GM21723 (cell line): Measurements from ENCODE around the gene CDK2.
A peak's percentile ranks its signal among the peaks of the same experiment; 100 is the strongest.

Experiments used
- ATAC-seq: cut with Tn5 transposase; IDR thresholded peaks from one replicate; pipeline ENCODE4 v1.9.1; 2021; ENCODE audit warnings: mild to moderate bottlenecking, moderate library complexity; ENCODE audit not compliant: unreplicated experiment

CDK2 gene

GRCh38 chr12:56007564-56008559, 41.2 kb downstream of the CDK2 start:
- peak; percentile 50 for ATAC-seq

GRCh38 chr12:56010111-56010570, 43.5 kb downstream of the CDK2 start:
- ATAC-seq, result no peak

DNA sequence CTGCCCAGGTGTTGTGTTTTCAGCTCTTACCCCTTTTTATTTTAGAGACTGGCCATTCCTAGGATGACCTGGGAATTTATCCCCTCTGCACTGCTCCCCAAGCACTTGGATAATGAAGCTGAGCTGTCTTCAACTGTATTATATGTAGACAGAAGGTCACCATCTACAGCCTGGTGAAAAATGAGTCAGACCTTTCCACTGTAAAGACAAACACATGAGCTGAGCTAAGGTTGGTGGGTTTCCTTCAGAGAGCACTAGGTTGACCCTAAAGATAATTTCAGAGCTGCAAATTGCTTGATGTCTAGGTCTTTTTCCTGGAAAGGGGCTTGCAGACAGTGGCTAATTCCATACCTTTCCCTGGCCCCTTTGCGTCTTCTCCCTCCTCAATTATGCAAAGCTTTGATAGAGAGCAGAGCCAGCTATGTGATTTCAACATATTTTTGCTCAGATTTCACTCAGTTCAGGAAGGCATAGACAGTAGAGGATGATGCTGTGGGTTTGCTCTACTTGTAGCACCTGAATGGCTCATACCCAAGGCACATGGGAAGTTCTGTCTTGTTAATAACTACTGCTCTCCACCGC, 45.0 kb downstream of the CDK2 start:
- ATAC-seq, result no peak

- no peak for ATAC-seq
Observed at GRCh38 chr12:56013482-56013881, 46.9 kb downstream of the CDK2 start.

DNA sequence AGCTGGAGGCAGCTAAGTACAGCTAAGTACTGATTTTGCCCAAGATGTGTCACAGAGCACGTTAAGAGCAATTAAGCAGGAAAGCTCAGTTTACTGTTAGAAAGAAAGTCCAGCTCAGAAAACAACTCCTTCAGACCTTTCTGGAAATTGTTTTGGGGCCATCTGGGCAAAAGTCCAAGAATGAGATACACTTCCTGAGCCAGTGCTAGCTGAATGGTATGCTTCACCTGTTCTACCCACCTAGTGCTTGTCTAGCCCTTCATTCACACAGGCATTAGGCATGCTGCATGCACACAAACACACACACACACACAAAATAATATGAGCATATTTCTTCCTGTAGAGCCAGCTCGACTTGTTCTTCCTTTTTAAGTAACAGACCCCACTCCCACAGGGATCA, 47.6 kb downstream of the CDK2 start:
- ATAC-seq, result no peak

DNA sequence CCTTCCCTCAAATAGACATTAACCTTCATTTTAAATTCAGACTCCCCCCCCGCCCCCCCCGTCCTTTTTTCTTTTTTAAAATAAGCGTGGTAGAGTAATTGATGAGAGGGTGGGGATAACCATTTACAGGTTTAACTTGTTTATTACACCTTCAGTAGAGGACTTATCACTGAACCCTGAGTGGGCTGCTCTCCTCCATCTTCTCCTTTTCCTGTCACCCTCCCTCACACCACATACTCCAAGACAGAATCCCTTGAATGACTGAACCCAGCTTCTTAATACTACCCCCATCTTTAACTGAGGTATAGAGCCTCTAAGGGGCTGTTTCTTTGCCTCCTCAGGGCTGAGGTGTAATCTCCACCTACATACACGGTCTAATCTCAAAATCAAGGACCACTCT, 50.6 kb downstream of the CDK2 start:
- no peak for ATAC-seq

GRCh38 chr12:56018356-56018755, 51.7 kb downstream of the CDK2 start:
- no peak for ATAC-seq

DNA sequence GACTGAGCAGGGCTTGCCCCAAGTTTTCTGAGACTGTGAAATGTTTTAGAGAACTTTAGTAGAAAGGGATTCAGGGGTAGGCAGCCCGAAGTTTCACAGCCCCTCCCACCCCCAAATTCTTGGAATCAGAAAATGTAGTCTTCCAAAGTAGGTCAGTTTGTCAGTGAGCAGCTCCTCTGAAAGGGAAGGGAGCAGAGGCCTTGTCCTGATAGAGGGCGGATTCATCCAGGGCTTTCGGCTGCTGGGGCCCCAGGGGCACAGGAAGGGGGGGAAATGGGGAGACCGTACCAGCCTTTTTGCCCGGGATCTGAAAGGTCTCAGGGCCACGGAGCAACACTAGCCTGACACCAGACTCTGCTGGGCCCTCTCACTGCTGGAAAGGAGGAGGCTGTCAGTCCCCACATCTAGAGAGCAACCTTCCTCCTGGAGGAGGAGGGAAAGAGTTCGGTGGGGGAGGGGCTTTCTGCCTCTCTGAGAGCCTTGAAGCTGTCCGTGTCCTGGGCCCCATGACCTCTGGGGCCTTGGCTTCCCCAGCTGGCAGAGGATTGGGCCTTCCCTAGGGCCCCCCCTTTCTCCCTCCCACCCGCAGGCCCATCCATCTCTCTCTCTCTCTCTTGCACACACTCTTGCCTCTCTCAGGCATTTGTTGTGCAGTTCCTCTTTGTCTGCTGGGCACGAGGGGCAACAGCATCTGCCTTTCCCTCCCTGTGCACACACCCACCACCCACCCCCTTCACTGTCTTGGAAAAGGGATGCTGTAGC, 54.0 kb downstream of the CDK2 start, which contains the start of gene IKZF4:
Gene IKZF4, plus strand, starts transcription at position 621 of the 762 bp plus-strand sequence. CDS start 451 bp downstream, outside the sequence.
- ATAC-seq, result no peak

DNA sequence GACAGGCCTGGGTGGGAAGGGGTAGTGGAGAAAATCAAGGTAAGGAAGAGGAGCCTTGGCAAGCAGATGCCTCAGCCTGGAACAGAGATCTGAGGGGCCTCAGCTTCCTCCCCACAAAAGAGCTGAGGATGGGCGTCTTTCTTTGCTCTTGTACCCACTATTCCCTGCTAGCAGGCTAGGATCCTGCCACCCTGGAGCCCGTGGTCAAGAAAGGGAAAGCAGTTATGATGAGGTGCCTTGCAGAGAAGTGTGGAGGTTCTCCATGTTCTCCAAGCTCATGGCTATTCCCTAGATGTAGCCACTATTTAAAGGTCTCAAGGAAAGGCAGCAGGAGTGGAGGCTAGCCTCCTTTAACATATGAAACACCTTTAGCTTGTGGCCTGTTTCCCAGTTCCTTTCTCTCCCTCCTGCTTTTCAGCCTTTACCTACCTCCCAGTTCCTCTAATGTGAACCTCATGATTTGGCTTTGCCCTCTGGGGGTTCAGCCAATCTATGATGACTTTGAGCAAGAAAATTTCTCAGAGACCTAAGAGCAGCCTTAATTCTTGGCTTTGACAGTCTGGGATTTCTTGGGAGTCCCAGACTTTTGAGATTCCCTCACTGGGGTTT, 55.4 kb downstream of the CDK2 start:
- no peak for ATAC-seq
